Stimulated activated CD4-positive, alpha-beta T cell treated with anti-CD3 and anti-CD28 coated beads, Interleukin-2, amount 100 ng/mL, for 48 hours (primary cell): Measurements from ENCODE around the gene SOX30.
"Not testable (repeated sequence)": the region's sequence is repeated elsewhere in the genome, so short reads cannot be mapped to it uniquely, and the experiment has no call there.

Experiments used
- DNase-seq, 2 donors: peaks; one replicate each; pipeline ENCODE4 v3.0.0-alpha.2; 2020

SOX30 gene

DNA sequence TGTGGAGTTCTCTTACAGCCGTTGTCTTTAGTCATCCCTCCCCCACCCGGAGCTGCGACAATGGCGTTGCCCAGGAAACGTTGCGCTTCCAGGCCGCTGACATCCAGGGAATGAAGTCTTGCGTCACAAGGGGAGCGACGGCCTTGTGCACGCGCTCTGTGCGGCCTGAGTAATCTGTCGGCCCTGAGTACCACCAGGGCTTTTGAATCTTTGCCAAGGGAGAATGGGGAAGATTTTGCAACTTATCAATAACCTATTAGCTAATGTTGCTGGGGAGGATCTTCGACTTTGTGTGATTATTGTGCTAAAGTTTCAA is at the start of gene SOX30:
SOX30 (minus strand) TSS at position 62 of the 316 bp plus-strand sequence. CDS start 360 bp downstream, outside the sequence.
- no peak for DNase-seq

- not testable (repeated sequence) for DNase-seq
Measured at GRCh38 chr5:157698674-157699073, 46.4 kb upstream of the SOX30 start.

DNA sequence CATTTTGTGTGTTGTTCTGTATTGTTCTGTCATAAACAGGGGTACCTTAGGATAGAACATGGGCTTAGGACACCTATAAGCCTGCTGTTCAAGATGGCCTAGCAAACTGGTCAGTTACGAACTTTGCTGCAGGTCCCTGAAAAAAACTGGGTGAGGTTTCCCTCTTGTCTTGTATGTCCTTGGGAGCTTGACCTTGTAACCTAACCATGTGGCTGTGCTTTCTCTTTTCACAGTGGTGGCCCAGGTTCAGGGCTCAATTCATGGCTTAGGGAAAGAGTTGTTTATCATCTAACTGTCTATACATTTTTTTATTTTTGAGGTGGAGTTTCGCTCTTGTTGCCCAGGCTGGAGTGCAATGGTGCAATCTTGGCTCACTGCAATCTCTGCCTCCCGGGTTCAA is 43.9 kb upstream of the SOX30 start:
- not testable (repeated sequence) for DNase-seq

GRCh38 chr5:157693816-157694215 is 41.6 kb upstream of the SOX30 start:
- DNase-seq: not testable (repeated sequence)

DNA sequence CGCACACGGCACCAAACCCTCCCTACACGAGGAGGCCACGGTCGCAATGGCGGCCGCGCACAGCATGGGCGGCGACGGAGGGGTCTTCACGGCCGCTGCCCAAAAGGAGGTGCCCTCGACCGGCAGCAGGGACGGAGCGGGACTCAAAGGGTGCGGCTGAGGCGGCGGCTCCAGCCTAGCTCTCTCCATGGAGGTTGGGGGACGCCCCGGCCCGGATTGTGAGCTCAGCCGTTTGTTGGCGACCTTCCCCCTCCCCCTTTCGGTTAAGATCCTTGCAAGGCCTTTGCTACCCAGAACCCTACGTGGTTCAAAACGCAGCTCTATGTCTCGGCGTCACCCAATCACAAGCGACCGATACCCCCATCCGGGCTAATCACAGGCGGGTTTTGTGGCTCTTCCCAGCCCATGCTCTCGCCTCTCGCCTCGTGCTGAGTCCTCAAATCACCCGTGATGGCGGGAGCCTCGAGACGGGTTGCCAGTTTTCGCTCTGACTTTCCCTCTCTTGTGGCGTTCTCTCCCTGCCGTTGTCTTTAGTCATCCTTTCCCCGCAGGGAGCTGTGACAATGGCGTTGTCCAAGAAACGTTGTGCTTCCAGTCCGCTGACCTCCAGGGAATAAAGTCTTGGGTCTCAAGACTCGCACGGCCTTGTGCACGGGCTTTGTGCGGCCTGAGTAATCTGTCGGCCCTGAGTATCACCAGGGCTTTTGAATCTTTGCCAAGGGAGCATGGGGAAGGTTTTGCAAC is 38.6 kb upstream of the SOX30 start:
- DNase-seq: no peak

DNA sequence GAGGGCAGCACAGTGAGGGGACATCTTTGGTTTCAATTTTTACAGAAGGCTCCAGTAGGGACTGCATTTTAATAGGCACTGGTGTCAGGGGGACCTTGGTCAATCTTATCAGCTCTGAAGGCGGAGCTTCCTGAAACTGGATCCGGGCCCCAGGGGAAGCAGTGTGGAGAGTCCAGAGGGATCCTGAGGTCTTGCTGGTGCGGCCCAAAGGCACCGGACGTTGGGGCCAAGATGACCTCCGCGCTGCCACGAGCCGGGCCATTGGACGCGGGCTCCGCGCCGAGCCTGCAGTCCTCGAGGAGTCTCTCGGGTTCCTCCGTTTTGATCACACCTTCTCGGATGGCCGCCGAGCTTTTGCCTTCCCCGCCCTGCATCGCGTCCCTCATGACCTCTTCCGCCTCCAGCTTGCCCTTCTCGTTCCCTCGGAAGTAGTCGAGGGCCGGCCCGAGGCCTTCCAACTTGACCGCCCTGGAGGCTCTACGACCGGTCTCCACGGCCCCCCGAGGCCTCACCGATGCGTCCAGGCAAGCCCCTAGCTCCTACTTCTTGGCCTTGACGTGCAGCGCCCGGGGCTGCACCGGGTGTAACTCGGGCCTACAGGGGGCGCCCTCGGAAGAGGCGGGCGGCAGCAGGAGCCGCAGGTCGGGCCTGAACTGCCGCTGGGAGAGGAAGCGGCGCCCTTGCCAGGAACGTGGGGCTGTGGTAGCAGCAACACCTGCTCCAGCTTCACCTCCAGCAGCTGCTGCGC is 37.9 kb upstream of the SOX30 start:
- peak; percentile 29 to 49 for DNase-seq

GRCh38 chr5:157687198-157687554 is 34.9 kb upstream of the SOX30 start:
- DNase-seq: no peak

DNA sequence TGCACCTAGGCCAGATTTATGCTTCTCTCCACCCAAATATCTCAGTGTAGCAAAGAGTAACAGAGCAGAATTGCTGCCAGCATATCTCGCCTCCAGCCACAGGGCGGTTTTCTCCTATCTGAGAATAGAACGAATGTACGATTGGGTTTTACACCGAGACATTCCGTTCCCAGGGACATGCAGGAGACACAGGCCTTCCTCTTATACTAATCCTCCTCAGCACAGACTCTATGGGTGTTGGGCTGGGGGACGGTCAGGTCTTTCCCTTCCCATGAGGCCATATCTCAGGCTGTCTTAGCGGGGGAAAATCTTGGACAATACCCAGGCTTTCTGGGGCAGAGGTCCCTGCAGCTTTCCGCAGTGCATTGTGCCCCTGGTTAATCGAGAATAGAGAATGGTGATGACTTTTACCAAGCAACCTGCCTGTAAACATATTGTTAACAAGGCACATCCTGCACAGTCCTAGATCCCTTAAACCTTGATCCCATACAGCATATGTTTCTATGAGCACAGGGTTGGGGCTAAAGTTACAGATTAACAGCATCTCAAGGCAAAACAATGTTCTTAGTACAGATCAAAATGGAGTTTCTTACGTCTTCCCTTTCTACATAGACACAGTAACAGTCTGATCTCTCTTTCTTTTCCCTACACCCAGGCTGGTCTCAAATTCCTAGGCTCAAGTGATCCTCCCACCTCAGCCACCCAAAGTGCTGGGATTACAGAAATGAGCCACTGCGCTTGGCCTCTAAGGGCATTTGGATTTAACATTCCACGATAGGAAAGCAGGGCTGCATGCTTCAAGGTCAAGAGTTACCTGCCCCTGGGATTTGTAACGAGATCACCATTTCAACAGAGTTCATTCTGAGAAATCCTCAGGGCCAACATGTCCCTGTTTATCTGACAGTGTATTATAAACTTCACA is 34.3 kb upstream of the SOX30 start:
- not testable (repeated sequence) for DNase-seq

- no peak for DNase-seq
Measured at GRCh38 chr5:157682257-157682656, 30.0 kb upstream of the SOX30 start.

- DNase-seq: no peak
Measured at GRCh38 chr5:157681048-157681447, 28.8 kb upstream of the SOX30 start.

GRCh38 chr5:157680239-157680638 is 28.0 kb upstream of the SOX30 start:
- no peak for DNase-seq

GRCh38 chr5:157679801-157680200 is 27.6 kb upstream of the SOX30 start:
- DNase-seq: no peak

DNA sequence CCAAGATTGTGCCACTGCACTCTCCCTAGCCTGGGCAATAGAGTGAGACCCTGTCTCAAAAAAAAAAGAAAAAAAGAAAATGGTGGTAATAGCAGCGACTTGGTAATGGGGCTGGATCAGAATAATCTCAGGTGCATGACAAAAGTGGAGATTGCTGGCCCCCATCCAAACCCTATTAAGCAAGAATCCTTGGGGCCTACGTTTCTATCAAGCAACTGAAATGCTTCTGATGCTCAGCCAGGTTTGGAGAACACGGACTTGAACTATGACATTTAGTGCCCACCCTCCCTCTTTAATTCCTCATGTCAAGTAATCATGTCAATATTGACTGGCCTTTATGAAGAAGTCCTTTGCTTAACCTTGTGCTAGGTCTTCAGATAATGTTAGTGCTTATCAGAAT is 25.7 kb upstream of the SOX30 start:
- DNase-seq: no peak

DNA sequence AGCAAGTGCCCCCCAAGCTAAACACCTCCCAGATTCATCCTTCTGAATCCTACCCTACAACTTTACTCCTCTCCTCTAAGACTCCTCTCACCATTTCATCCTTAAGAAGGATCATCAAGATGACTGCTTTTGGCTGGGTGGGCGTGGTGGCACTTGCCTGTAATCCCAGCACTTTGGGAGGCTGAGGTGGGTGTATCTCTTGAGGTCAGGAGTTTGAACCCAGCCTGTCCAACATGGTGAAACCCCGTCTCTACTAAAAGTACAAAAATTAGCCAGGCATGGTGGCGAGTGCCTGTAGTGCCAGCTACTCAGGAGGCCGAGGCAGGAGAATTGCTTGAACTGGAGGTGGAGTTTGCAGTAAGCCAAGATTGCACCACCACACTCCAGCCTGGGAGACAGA is 22.1 kb upstream of the SOX30 start:
- not testable (repeated sequence) for DNase-seq

DNA sequence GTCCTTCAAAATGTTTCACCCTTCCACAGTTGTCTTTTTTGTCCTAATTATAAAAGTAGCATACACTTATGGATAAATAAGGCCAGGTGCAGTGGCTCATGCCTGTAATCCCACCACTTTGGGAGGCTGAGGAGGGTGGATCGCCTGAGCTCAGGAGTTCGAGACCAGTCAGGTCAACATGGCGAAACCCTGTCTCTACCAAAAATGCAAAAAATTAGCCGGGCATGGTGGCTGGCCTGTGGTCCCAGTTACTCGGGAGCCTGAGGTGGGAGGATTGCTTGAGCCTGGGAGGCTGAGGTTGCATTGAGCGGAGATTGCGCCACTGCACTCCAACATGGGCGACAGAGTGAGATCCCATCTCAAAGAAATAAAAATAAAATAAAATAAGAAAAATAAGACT is 20.7 kb upstream of the SOX30 start:
- DNase-seq: no peak

DNA sequence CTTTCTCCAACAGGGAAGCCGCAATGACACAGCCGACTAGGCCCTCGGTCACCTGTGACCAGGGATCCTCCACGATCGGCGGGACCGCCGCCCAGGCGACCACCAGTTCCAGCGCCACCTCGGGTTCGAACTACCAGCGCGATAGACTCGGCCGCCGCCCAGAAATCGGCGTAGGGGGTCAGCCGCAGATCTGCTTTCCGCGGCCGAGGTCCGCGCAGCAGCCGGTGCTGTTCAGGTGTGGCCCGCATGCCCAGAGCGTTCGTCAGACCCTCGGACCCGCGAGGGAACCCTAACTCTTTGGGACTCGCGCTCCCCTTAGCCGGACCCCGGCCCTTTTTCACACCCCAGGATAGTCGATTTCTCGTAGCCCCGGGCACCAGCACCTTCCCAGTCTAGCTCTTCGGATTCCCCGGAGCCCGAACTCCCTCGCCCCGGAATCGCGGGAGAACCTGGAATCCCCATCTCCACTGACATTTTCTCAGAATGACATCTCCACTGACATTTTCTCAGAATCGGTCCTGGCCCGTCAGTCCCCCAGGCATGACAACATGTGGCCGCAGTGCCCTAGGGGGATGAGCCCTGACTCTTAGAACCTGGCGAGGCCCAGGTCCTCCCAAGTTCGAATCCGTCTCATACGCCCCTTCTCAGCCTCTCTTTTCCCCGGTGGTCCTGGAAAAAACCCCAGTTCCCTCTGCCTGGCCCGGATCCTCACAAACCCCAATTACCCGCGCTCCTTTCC is 19.5 kb upstream of the SOX30 start:
- DNase-seq: no peak

DNA sequence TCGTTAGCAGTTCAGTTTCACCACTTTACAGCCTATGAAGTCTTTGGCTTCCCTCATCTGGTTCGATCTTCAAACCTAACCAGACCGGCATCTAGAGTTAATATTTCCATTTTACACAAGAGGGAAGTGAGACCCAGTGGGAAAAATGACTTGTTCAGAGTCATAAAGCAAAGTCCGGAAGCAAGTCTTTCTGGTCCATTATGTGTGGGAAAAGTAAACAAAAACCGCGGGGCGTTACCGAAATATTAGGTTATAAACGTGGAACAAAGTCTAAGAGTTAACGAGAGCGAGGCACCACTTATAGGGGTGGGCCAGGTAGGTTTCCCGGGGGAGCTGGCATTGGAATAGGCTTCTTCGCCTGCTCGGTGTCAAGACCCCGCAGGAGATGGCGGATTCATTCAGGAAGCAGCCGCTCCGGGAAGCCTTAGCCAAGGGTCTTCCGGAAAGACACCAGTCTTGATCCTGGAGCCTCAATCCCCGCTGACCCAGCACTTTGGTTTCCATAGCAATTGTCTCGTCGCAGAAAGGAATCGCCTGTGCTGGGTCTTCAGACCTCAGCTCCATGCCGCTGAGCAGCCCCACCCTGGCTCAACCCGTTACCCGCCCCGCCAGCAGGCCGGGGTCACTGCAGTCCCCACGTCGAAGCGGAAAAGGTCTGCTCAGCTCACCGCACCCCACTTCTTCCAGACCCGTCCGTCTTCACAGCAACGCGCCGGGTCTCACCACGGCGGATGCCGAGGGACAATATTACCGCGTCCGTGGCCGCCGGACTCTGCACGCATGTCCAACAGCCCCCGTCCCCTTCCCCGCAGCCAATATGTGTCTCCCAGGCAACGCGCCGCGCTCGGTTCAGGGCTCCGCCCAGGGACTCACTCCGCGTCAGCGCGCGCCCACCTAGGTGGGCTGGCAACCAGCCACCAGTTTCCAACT is 18.7 kb upstream of the SOX30 start, which contains the start of gene C5orf52:
C5orf52 (plus strand) TSS at position 872 of the 930 bp plus-strand sequence. CDS start 82 bp downstream, outside the sequence.
- no peak for DNase-seq

DNA sequence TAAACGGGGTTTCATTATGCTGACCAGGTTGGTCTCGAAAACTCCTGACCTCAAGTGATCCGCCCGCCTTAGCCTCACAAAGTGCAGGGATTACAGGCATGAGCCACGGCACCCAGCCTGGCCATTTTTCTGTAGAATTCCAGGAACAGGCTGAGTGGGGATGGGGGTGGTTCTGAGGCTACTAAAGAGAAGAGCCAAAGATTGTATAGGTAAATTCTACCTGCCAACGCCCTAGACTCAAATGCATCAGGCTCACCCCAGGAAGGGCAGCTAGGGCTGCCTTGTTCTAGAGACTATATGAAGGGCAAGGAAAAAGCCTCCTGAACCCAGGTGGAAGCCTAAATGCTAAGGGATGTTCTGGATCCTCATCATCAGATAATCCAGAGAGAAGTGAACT is 17.5 kb upstream of the SOX30 start:
- no peak for DNase-seq

- DNase-seq: no peak
Measured at GRCh38 chr5:157668356-157668755, 16.1 kb upstream of the SOX30 start.

DNA sequence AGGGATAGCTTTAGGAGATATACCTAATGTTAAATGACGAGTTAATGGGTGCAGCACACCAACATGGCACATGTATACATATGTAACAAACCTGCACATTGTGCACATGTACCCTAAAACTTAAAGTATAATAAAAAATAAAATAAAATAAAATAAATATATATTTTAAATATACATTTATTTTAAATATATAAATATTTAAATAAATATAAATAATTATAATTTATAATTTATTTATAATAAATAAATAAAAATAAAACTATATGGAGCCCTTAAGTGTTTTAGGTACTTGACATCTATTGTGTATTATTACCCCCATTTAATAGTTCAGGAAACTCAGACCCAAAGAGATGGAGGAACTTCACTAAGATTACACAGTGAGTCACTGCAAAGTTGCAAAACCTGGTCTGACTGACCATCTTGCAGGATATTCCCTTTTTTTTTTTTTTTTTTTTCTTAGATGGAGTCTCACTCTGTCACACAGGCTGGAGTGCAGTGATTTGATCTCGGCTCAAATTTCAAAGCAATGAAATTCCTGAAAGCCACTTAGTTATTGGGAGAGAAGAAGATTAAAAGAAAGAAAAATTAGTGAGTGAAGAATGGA is 13.3 kb upstream of the SOX30 start:
- no peak for DNase-seq
